HG03135 (cell line): Measurements from ENCODE around the gene CAMTA1.

Source experiments
- ATAC-seq: cut with Tn5 transposase; IDR thresholded peaks from one replicate; pipeline ENCODE4 v1.9.1; 2021; ENCODE audit warnings: mild to moderate bottlenecking, moderate library complexity; ENCODE audit not compliant: unreplicated experiment

Gene CAMTA1

GRCh38 chr1:7515175-7515574 lies 729.9 kb downstream of the CAMTA1 start:
- ATAC-seq: no peak

GRCh38 chr1:7515904-7516303 lies 730.6 kb downstream of the CAMTA1 start:
- no peak for ATAC-seq

GRCh38 chr1:7516341-7516740 lies 731.1 kb downstream of the CAMTA1 start:
- no peak for ATAC-seq

GRCh38 chr1:7516929-7517328 lies 731.7 kb downstream of the CAMTA1 start:
- no peak for ATAC-seq

- ATAC-seq: no peak
Measured at GRCh38 chr1:7517611-7518330, 732.5 kb downstream of the CAMTA1 start.

- ATAC-seq: no peak
Measured at GRCh38 chr1:7518411-7518810, 733.2 kb downstream of the CAMTA1 start.

GRCh38 chr1:7519181-7519860 lies 734.1 kb downstream of the CAMTA1 start:
- ATAC-seq: no peak

- ATAC-seq: no peak
Measured at GRCh38 chr1:7519861-7520395, 734.7 kb downstream of the CAMTA1 start.

GRCh38 chr1:7520496-7520895 lies 735.2 kb downstream of the CAMTA1 start:
- ATAC-seq: no peak

- ATAC-seq: no peak
Measured at GRCh38 chr1:7524341-7525337, 739.4 kb downstream of the CAMTA1 start.

- ATAC-seq: no peak
Measured at GRCh38 chr1:7525338-7526063, 740.2 kb downstream of the CAMTA1 start.

- ATAC-seq: no peak
Measured at GRCh38 chr1:7526196-7526866, 741.1 kb downstream of the CAMTA1 start.

- ATAC-seq: no peak
Measured at GRCh38 chr1:7526867-7527732, 741.8 kb downstream of the CAMTA1 start.

- ATAC-seq: no peak
Measured at GRCh38 chr1:7527733-7528045, 742.4 kb downstream of the CAMTA1 start.

GRCh38 chr1:7528386-7529198 lies 743.3 kb downstream of the CAMTA1 start:
- no peak for ATAC-seq

GRCh38 chr1:7529917-7530316 lies 744.7 kb downstream of the CAMTA1 start:
- ATAC-seq: no peak

- ATAC-seq: no peak
Measured at GRCh38 chr1:7531562-7532340, 746.5 kb downstream of the CAMTA1 start.
